ENCODE measurements around the gene UQCC3. TPM values are rescaled to one million over a fixed set of nuclear protein-coding genes. Genes with fewer than 3 reads are reported as not detected.

Gene UQCC3
- total and polyA plus RNA-seq, 2 donors (not counting 3 experiments of a cell fraction or from before 2014, with no cell fraction given): 8.6 to 15.5 TPM

DNA sequence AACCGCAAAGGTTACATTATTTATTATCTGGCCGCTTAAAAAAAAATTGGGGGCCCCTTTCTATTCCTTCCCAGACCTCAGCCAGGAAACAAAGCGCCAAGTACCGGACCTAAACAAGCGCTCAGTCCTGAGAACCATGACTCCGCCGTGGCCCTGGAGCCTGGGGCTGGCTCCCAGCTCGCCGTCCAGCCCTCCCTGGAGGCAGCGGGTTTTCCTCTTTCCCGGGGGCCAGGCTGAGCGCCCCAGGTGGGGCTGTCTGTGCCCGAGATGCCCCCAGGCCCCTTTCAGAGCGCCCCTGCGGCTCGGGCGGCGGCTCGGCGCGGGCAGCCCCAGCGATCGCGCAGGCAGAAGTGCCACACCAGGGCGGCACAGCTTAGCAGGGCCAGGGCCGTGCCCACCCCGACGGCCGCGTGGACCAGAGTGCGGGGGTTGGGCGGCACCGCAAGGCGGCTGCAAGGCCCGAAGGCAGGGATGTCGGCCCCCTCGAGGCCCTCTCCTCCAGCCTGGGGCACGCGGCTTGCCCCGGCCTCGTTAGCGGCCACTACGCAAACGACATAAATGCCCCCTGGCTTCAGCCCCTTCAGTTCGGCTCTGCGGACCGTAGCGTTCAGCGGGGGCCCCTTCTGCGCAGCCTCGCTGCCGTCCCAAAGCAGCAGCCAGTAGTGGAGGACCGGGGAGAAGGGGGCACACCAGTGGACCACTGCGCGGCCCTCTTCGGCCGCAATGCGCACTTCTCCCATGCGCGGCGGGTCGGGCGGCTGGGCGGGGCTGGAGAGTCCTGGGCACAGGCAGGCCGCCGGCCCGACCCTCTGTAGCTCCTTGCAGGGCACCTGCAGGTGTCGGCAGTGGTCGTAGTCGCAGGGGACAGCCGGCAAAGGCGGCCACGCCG lies 16.3 kb downstream of the UQCC3 start:
- BruUV-seq (replicated peaks): no TSS peak
- intact Hi-C loops (cut with micrococcal nuclease): no loop called here
- CTCF ChIA-PET: no interaction called here

DNA sequence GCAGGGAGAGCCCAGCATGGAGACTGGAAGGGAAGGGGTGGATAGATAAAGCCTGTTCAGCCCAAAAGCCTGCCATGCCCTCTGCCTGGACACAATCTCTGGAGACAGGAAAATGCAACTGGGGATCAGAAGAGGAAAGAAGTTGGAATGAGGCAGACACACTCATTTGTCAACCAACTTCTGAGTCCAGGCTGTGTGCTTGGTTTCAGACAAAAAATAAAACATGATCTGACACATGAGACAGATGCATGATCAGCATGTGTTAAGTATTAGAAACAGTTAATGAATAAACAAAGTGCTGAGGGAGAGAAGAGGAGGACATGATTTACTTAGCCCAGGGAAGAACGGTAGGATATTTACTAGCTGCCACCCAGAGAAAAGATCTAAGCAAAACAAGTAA lies 17.0 kb downstream of the UQCC3 start:
- H3K4me1 ChIP-seq (ENCODE audit: control insufficient read depth, extremely low read depth, insufficient read depth, low read length): no peaks in the 10 kb centered on the region
- POLR2A ChIA-PET: no interaction called here
- no TSS peak for BruUV-seq (replicated peaks)
- peaks cover 2 to 10% of the 10 kb centered on the region in 2 experiments for H3K27me3 ChIP-seq (ENCODE audit: control insufficient read depth in 2 of 2, insufficient read depth in 2 of 2, low read length in 2 of 2)
- intact Hi-C loops (cut with micrococcal nuclease): no loop called here
- TF ChIP-seq FOS (IDR thresholded peaks at IDR 0.05; ENCODE audit: borderline replicate concordance, insufficient read depth, low read length): no peak
- TF ChIP-seq, protein P1, sequence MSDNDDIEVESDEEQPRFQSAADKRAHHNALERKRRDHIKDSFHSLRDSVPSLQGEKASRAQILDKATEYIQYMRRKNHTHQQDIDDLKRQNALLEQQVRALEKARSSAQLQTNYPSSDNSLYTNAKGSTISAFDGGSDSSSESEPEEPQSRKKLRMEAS (IDR thresholded peaks at IDR 0.05; ENCODE audit: insufficient read depth, insufficient read length): no peak
- TF ChIP-seq, protein P2, sequence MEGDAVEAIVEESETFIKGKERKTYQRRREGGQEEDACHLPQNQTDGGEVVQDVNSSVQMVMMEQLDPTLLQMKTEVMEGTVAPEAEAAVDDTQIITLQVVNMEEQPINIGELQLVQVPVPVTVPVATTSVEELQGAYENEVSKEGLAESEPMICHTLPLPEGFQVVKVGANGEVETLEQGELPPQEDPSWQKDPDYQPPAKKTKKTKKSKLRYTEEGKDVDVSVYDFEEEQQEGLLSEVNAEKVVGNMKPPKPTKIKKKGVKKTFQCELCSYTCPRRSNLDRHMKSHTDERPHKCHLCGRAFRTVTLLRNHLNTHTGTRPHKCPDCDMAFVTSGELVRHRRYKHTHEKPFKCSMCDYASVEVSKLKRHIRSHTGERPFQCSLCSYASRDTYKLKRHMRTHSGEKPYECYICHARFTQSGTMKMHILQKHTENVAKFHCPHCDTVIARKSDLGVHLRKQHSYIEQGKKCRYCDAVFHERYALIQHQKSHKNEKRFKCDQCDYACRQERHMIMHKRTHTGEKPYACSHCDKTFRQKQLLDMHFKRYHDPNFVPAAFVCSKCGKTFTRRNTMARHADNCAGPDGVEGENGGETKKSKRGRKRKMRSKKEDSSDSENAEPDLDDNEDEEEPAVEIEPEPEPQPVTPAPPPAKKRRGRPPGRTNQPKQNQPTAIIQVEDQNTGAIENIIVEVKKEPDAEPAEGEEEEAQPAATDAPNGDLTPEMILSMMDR (IDR thresholded peaks at IDR 0.05; ENCODE audit: extremely low read depth in 1 of 2, insufficient read depth in 1 of 2, low read depth in 1 of 2, low read length in 2 of 2): no peak
- no peak for TF ChIP-seq MYC (IDR thresholded peaks at IDR 0.05; ENCODE audit: low read depth, low read length)
- no peak for TF ChIP-seq EZH2 (IDR thresholded peaks at IDR 0.05; ENCODE audit: borderline replicate concordance, low read depth, low read length, severe bottlenecking)
- TF ChIP-seq GATA2 (IDR thresholded peaks at IDR 0.05; ENCODE audit: insufficient read depth, insufficient read length, low read depth, low read length): no peak
- TF ChIP-seq POLR2AphosphoS5 (IDR thresholded peaks at IDR 0.05; ENCODE audit: insufficient read depth, low read depth, low read length): no peak
- no peak for TF ChIP-seq POLR2A (IDR thresholded peaks at IDR 0.05; ENCODE audit: low read depth, low read length)
- H3K36me3 ChIP-seq (ENCODE audit: control insufficient read depth in 2 of 2, extremely low read depth in 1 of 2, insufficient read depth in 2 of 2, low read length in 2 of 2): peaks cover 5 to 23% of the 10 kb centered on the region in 2 experiments
- DNase-seq (ENCODE audit: low read depth, low spot score): no peak
- no peaks in the 10 kb centered on the region for H3K9me1 ChIP-seq (replicated peaks; ENCODE audit: control insufficient read depth, extremely low read depth, insufficient read depth, low read length)
- CTCF ChIA-PET: interaction anchor here (1.0 to 8.0 kb wide), 3 partner anchors 8 to 264 kb away, joined by 3 to 118 read pairs (median 4); no protein-coding TSS in a partner anchor
- H4K20me1 ChIP-seq (replicated peaks; ENCODE audit: control insufficient read depth, extremely low read depth, insufficient read depth, low read length): no peaks in the 10 kb centered on the region
- no peak overlapping the region for H3K4me2 ChIP-seq (ENCODE audit: insufficient read depth, low read length)
- no peak overlapping the region for H3K4me3 ChIP-seq (replicated peaks in 1 of 3; ENCODE audit: insufficient read depth in 1 of 3, low read depth in 1 of 3, low read length in 3 of 3)
- H3K9ac ChIP-seq (replicated peaks; ENCODE audit: extremely low read depth, insufficient read depth, low read length): no peak overlapping the region
- dilution Hi-C loops (cut with MboI; ENCODE audit: extremely low pct_ligation_motif_present, low sequenced_read_pairs): no loop called here
- peak overlapping the region; percentile 50 for H2AFZ ChIP-seq (ENCODE audit: low read depth, low read length)
- no peak for FAIRE-seq
- no peaks in the 10 kb centered on the region for H3K9me3 ChIP-seq (replicated peaks; ENCODE audit: control insufficient read depth, insufficient read depth, low read length)
- H3K79me2 ChIP-seq (ENCODE audit: control insufficient read depth, insufficient read depth, low read length): no peaks in the 10 kb centered on the region
- H3K27ac ChIP-seq (ENCODE audit: insufficient read depth, low read depth, low read length): no peak overlapping the region

More for the DNA sequence above, 16.3 kb downstream of the UQCC3 start:
- no peaks in the 10 kb centered on the region for H3K79me2 ChIP-seq (ENCODE audit: control insufficient read depth, insufficient read depth, low read length)
- no peaks in the 10 kb centered on the region for H3K9me3 ChIP-seq (replicated peaks; ENCODE audit: control insufficient read depth, insufficient read depth, low read length)
- no peak for DNase-seq (ENCODE audit: low read depth, low spot score)
- dilution Hi-C loops (cut with MboI; ENCODE audit: extremely low pct_ligation_motif_present, low sequenced_read_pairs): no loop called here
- H4K20me1 ChIP-seq (replicated peaks; ENCODE audit: control insufficient read depth, extremely low read depth, insufficient read depth, low read length): no peaks in the 10 kb centered on the region
- POLR2A ChIA-PET: no interaction called here
- H2AFZ ChIP-seq (ENCODE audit: low read depth, low read length): peak overlapping the region; percentile 50
- H3K4me2 ChIP-seq (ENCODE audit: insufficient read depth, low read length): no peak overlapping the region
- H3K9ac ChIP-seq (replicated peaks; ENCODE audit: extremely low read depth, insufficient read depth, low read length): no peak overlapping the region
- H3K27me3 ChIP-seq (ENCODE audit: control insufficient read depth in 2 of 2, insufficient read depth in 2 of 2, low read length in 2 of 2): peaks cover 2 to 10% of the 10 kb centered on the region in 2 experiments
- H3K9me1 ChIP-seq (replicated peaks; ENCODE audit: control insufficient read depth, extremely low read depth, insufficient read depth, low read length): no peaks in the 10 kb centered on the region
- FAIRE-seq: peak; percentile 28
- TF ChIP-seq POLR2A (IDR thresholded peaks at IDR 0.05; ENCODE audit: low read depth, low read length): no peak
- TF ChIP-seq EZH2 (IDR thresholded peaks at IDR 0.05; ENCODE audit: borderline replicate concordance, low read depth, low read length, severe bottlenecking): peak; percentile 70
- TF ChIP-seq JUN (IDR thresholded peaks at IDR 0.05; ENCODE audit: borderline replicate concordance, insufficient read depth, insufficient read length, low read depth): no peak
- TF ChIP-seq, protein P1 (IDR thresholded peaks at IDR 0.05; ENCODE audit: insufficient read depth, insufficient read length): no peak
- no peak overlapping the region for H3K27ac ChIP-seq (ENCODE audit: insufficient read depth, low read depth, low read length)
- H3K4me3 ChIP-seq (replicated peaks in 1 of 3; ENCODE audit: insufficient read depth in 1 of 3, low read depth in 1 of 3, low read length in 3 of 3): peak overlapping the region in 1 of 3 experiments; percentile 16
- no peaks in the 10 kb centered on the region for H3K4me1 ChIP-seq (ENCODE audit: control insufficient read depth, extremely low read depth, insufficient read depth, low read length)
- peaks cover 5 to 22% of the 10 kb centered on the region in 2 experiments for H3K36me3 ChIP-seq (ENCODE audit: control insufficient read depth in 2 of 2, extremely low read depth in 1 of 2, insufficient read depth in 2 of 2, low read length in 2 of 2)

Data from endothelial cell of umbilical vein (primary cell).